PC-3 (cell line): Measurements from ENCODE around the gene KIF18B. TPM values are rescaled to one million over a fixed set of nuclear protein-coding genes. Genes with fewer than 3 reads are reported as not detected.

Experiments
- ATAC-seq: fragments of 200-7000 bp; cut with Tn5 transposase; 2 replicates; pipeline ENCODE4 v1.9.1; 2020; ENCODE audit warnings: mild to moderate bottlenecking, moderate library complexity
- BruUV-seq: library from RNA; stranded (reverse); fragments of 400-500 nt; replicated peaks from 2 replicates; lab custom pipeline; 2021; lab: Mats Ljungman, UMichigan
- CTCF ChIA-PET: fragments of 300-600 bp; sonication (Branson Sonifier 250); formaldehyde crosslinking; loops from one replicate; lab custom pipeline; 2022; ENCODE audit warnings: antibody characterized with exemption; lab: Charles Lee
- POLR2A ChIA-PET: fragments of 300-600 bp; sonication (Branson Sonifier 250); formaldehyde crosslinking; loops from one replicate; lab custom pipeline; 2022; ENCODE audit warnings: antibody characterized with exemption; ENCODE audit not compliant: unreplicated experiment; lab: Charles Lee
- DNase-seq: peaks from one replicate; pipeline ENCODE4 v3.0.0-alpha.2; 2015
- H2AFZ ChIP-seq: fragments of 300-600 bp; sonication (generic); 2 replicates; pipeline ENCODE4 v1.6.0; 2016; ENCODE audit warnings: antibody characterized with exemption, low read length
- H3F3A ChIP-seq: fragments of 300-600 bp; sonication (generic); one replicate; pipeline ENCODE4 v1.6.0; 2017; ENCODE audit warnings: antibody characterized with exemption, low read length, control low read depth, mild to moderate bottlenecking; ENCODE audit not compliant: unreplicated experiment
- H3K27ac ChIP-seq: fragments of 300-600 bp; sonication (generic); 2 replicates; pipeline ENCODE4 v1.5.1; 2016; ENCODE audit warnings: mild to moderate bottlenecking, low read length
- H3K27me3 ChIP-seq: fragments of 300-600 bp; sonication (generic); 2 replicates; pipeline ENCODE4 v1.6.1; 2016; ENCODE audit warnings: low read length, mixed read lengths
- H3K36me3 ChIP-seq: fragments of 300-600 bp; sonication (generic); 2 replicates; pipeline ENCODE4 v1.6.1; 2016; ENCODE audit warnings: low read depth, mixed run types, low read length, mixed read lengths
- H3K4me1 ChIP-seq: fragments of 300-600 bp; sonication (generic); 2 replicates; pipeline ENCODE4 v1.5.1; 2016; ENCODE audit warnings: low read length; ENCODE audit not compliant: insufficient read depth
- H3K4me2 ChIP-seq: fragments of 300-600 bp; sonication (generic); 2 replicates; pipeline ENCODE4 v1.6.0; 2016; ENCODE audit warnings: low read length
- H3K4me3 ChIP-seq: fragments of 300-600 bp; sonication (generic); 2 replicates; pipeline ENCODE4 v1.5.1; 2016; ENCODE audit warnings: mild to moderate bottlenecking, low read length, mixed read lengths
- H3K79me2 ChIP-seq: fragments of 300-600 bp; sonication (generic); 2 replicates; pipeline ENCODE4 v1.6.1; 2017; ENCODE audit warnings: low read length, mixed read lengths
- H3K9ac ChIP-seq: fragments of 300-600 bp; sonication (generic); 2 replicates; pipeline ENCODE4 v1.6.0; 2016; ENCODE audit warnings: mild to moderate bottlenecking, low read length
- H3K9me2 ChIP-seq: fragments of 300-600 bp; sonication (generic); replicated peaks from 2 replicates; pipeline ENCODE4 v1.6.1; 2016; ENCODE audit warnings: mixed run types, low read length, mixed read lengths
- H3K9me3 ChIP-seq: fragments of 300-600 bp; sonication (generic); 2 replicates; pipeline ENCODE4 v1.6.1; 2016; ENCODE audit warnings: low read length, mixed read lengths
- H4K20me1 ChIP-seq: fragments of 300-600 bp; sonication (generic); 2 replicates; pipeline ENCODE4 v1.6.1; 2016; ENCODE audit warnings: low read length, mixed read lengths
- EZH2 ChIP-seq: fragments of 300-600 bp; sonication (generic); IDR thresholded peaks from one replicate; pipeline ENCODE4 v1.6.1; 2017; ENCODE audit warnings: antibody characterized with exemption, mild to moderate bottlenecking, low read length; ENCODE audit not compliant: unreplicated experiment
- EZH2phosphoT487 ChIP-seq: fragments of 300-600 bp; sonication (generic); IDR thresholded peaks from 2 replicates; pipeline ENCODE4 v1.6.1; 2018; ENCODE audit warnings: mild to moderate bottlenecking, antibody characterized with exemption, low read length, borderline replicate concordance
- intact Hi-C: fragments of 100-400 bp; cut with micrococcal nuclease; formaldehyde crosslinking; loops from 2 replicates; pipeline ENCODE4 v1.9.0; 2023
- total RNA-seq: library from RNA; depleted of rRNA; stranded (reverse); fragments of >200 nt; gene quantifications from 2 replicates; pipeline ENCODE4 v1.2.3, GENCODE V29; 2014
- TF ChIP-seq, protein P1 (sequence below): fragments of 300-600 bp; sonication (generic); conservative IDR thresholded peaks from 2 replicates; pipeline ENCODE4 v1.5.1; 2017; ENCODE audit warnings: antibody characterized with exemption, low read depth, mild to moderate bottlenecking, low read length

The KIF18B gene
- total RNA-seq, 1 experiment from 2014 or later = 25.0 TPM

DNA sequence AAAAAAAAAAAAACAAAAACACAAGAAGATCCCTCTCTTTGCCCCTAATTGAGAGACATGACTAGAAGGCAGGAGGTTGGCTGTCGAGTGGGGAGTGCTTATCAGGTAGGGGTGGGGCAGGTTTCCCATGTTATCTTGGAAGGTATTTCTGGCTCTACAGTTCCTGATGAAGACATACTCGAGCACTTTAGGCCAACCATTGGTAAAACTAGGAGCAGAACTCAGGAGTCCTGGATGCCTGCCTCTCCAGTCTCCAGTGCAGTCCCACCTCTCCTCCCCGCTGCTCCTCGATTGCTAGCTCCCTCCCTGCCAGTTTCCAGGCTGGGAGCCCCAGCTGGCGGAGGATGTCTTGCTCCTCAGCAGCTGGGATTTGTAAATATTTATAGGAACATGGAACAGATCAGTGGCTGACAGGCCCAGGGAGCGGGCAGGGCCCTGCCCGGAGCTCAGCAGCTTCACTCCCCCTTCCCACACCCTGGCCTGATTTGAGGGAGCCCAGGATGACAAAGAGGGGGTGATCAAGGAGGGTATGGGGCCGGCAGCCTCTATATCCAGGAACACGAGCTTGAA lies 31.9 kb upstream of the KIF18B start:
- no peaks in the 10 kb centered on the region for H4K20me1 ChIP-seq
- DNase-seq (no peak), ATAC-seq (no peak)
- no peak overlapping the region for H3K27ac ChIP-seq
- TF ChIP-seq, protein P1, sequence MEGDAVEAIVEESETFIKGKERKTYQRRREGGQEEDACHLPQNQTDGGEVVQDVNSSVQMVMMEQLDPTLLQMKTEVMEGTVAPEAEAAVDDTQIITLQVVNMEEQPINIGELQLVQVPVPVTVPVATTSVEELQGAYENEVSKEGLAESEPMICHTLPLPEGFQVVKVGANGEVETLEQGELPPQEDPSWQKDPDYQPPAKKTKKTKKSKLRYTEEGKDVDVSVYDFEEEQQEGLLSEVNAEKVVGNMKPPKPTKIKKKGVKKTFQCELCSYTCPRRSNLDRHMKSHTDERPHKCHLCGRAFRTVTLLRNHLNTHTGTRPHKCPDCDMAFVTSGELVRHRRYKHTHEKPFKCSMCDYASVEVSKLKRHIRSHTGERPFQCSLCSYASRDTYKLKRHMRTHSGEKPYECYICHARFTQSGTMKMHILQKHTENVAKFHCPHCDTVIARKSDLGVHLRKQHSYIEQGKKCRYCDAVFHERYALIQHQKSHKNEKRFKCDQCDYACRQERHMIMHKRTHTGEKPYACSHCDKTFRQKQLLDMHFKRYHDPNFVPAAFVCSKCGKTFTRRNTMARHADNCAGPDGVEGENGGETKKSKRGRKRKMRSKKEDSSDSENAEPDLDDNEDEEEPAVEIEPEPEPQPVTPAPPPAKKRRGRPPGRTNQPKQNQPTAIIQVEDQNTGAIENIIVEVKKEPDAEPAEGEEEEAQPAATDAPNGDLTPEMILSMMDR = no peak
- TF ChIP-seq EZH2 (no peak), EZH2phosphoT487 (no peak)
- H2AFZ ChIP-seq = no peak overlapping the region
- POLR2A ChIA-PET = no interaction called here
- CTCF ChIA-PET = no interaction called here
- H3K4me2 ChIP-seq = no peak overlapping the region
- peaks cover 10% of the 10 kb centered on the region for H3F3A ChIP-seq
- H3K4me1 ChIP-seq = peaks cover 23% of the 10 kb centered on the region
- H3K36me3 ChIP-seq = no peaks in the 10 kb centered on the region
- no peaks in the 10 kb centered on the region; the same call in 1 of the 2 replicates for H3K9me2 ChIP-seq
- no peak overlapping the region for H3K4me3 ChIP-seq
- H3K27me3 ChIP-seq = no peaks in the 10 kb centered on the region
- no peaks in the 10 kb centered on the region for H3K79me2 ChIP-seq
- no peaks in the 10 kb centered on the region for H3K9me3 ChIP-seq
- intact Hi-C loops = no loop called here
- no TSS peak for BruUV-seq
- no peak overlapping the region for H3K9ac ChIP-seq

DNA sequence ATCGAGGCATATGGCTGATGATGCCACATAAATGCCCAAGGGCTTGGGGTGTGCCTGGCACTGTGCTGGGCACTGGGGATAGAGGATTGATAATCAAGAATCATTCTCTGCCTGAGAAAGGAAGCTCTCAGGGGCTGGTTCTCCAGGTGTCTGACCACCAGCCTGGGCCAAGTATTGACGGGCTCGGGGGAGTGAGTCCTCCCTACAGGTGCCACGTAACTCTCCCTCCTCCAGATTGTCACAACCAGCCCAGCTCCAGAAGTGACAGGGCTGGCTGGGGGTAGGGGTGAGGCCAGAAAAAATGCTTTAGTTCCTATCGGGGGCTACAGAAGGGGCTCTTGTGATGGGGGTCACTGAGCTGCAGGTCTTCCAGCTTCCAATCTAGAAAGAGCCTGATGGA lies 31.2 kb upstream of the KIF18B start:
- no peak overlapping the region for H3K27ac ChIP-seq
- CTCF ChIA-PET = no interaction called here
- peaks cover 23% of the 10 kb centered on the region for H3K4me1 ChIP-seq
- H4K20me1 ChIP-seq = no peaks in the 10 kb centered on the region
- H3K9me3 ChIP-seq = no peaks in the 10 kb centered on the region
- POLR2A ChIA-PET = no interaction called here
- H3K4me3 ChIP-seq = no peak overlapping the region
- no peak overlapping the region for H3K9ac ChIP-seq
- DNase-seq (no peak), ATAC-seq (no peak)
- intact Hi-C loops = no loop called here
- BruUV-seq = no TSS peak
- H3F3A ChIP-seq = peaks cover 10% of the 10 kb centered on the region
- H3K79me2 ChIP-seq = no peaks in the 10 kb centered on the region
- H3K4me2 ChIP-seq = no peak overlapping the region
- TF ChIP-seq EZH2phosphoT487 (no peak), EZH2 (no peak)
- TF ChIP-seq, protein P1 = no peak
- no peak overlapping the region for H2AFZ ChIP-seq
- H3K36me3 ChIP-seq = no peaks in the 10 kb centered on the region
- no peaks in the 10 kb centered on the region for H3K27me3 ChIP-seq
- H3K9me2 ChIP-seq = no peaks in the 10 kb centered on the region; the same call in 1 of the 2 replicates

DNA sequence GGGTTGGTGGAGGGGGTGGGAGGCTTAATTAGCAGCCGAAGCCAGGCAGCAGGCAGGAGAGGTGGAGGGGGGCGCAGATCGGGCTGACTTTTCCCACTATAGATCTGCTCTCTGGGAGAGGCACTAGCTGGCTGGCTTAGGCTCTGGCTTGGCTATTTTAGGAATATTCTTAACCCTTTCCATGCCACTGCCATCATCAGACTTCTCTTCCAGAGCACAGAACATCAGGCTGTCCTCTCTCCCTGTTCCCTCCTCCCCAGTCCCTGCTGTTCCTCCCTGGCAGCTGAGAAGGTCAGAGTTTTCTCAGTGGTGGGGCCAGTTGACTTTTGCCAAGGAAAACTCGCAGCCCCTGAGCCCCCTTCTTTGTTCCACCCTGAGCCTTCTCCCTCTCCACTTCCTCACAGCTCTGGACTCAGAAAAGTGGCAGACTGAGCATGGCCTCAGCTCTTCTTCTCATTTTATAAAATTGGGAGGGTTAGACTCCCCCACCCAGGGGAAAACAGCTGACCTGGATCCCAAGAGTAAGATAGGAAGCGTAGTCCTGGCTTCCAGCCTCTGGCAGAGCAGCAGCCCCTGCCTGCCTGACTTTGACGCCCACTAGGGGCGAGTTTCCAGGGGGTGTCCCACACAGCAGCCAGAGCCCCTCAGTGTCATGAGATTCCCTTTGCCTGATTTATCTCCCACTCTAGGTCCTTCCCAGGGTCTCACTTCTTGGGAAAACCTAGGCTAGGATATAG lies 30.4 kb upstream of the KIF18B start:
- intact Hi-C loops = loop anchor here (1.0 kb wide), 1 partner anchor 58 kb away; no protein-coding TSS in a partner anchor
- ATAC-seq = no peak
- Histone ChIP-seq H3F3A (peaks cover 10% of the 10 kb centered on the region), H3K79me2 (no peaks in the 10 kb centered on the region), H3K36me3 (no peaks in the 10 kb centered on the region), H3K4me3 (no peak overlapping the region), H4K20me1 (no peaks in the 10 kb centered on the region), H3K9me2 (no peaks in the 10 kb centered on the region; the same call in 1 of the 2 replicates), H3K27me3 (no peaks in the 10 kb centered on the region), H3K4me2 (no peak overlapping the region), H3K9me3 (no peaks in the 10 kb centered on the region), H3K9ac (no peak overlapping the region), H2AFZ (no peak overlapping the region), H3K4me1 (peaks cover 25% of the 10 kb centered on the region), H3K27ac (no peak overlapping the region)
- ChIA-PET POLR2A (no interaction called here), CTCF (interaction anchor here (0.6 to 0.9 kb wide), 2 partner anchors 56 to 68 kb away, joined by 4 to 6 read pairs; no protein-coding TSS in a partner anchor)
- no peak for TF ChIP-seq EZH2
- TF ChIP-seq, protein P1 = no peak
- TF ChIP-seq EZH2phosphoT487 = no peak
- no TSS peak for BruUV-seq
- DNase-seq = no peak
